WTC11 (cell line): ENCODE measurements around the gene SUPT4H1.

Experiments used
- ESRRA ChIP-seq: sonication (generic); formaldehyde crosslinking; IDR thresholded peaks from 2 replicates; pipeline ENCODE4 v1.8.1; 2022; ENCODE audit warnings: mild to moderate bottlenecking, missing genetic modification reagents, borderline replicate concordance
- FOXJ3 ChIP-seq: sonication (generic); formaldehyde crosslinking; IDR thresholded peaks from 2 replicates; pipeline ENCODE4 v1.9.0; 2021; ENCODE audit warnings: missing genetic modification reagents, mild to moderate bottlenecking, borderline replicate concordance
- FOXK1 ChIP-seq: sonication (generic); formaldehyde crosslinking; IDR thresholded peaks from 2 replicates; pipeline ENCODE4 v1.8.0; 2022; ENCODE audit warnings: mild to moderate bottlenecking, moderate library complexity, missing genetic modification reagents
- MYBL2 ChIP-seq: sonication (generic); formaldehyde crosslinking; IDR thresholded peaks from 2 replicates; pipeline ENCODE4 v1.8.1; 2023; ENCODE audit warnings: mild to moderate bottlenecking, moderate library complexity, missing genetic modification reagents
- ZBTB21 ChIP-seq: sonication (generic); formaldehyde crosslinking; IDR thresholded peaks from 2 replicates; pipeline ENCODE4 v1.8.1; 2023; ENCODE audit warnings: mild to moderate bottlenecking, missing genetic modification reagents, borderline replicate concordance
- ZNF396 ChIP-seq: fragments of 250-450 bp; sonication (Bioruptor Pico); IDR thresholded peaks from 2 replicates; pipeline ENCODE4 v1.8.0; 2021; ENCODE audit warnings: mild to moderate bottlenecking, moderate library complexity, borderline replicate concordance
- TF ChIP-seq, protein P1 (sequence below): fragments of 200-600 bp; IDR thresholded peaks from 2 replicates; pipeline ENCODE4 v1.8.0; 2022; ENCODE audit warnings: antibody characterized with exemption
- TF ChIP-seq, protein P2 (sequence below): sonication (generic); formaldehyde crosslinking; IDR thresholded peaks from 2 replicates; pipeline ENCODE4 v1.8.0; 2022; ENCODE audit warnings: mild to moderate bottlenecking, missing genetic modification reagents
- TF ChIP-seq, protein P3 (sequence below): fragments of 250-450 bp; sonication (Bioruptor Pico); IDR thresholded peaks from 2 replicates; pipeline ENCODE4 v1.8.0; 2021; ENCODE audit warnings: mild to moderate bottlenecking
- TF ChIP-seq, protein P4 (sequence below): sonication (generic); formaldehyde crosslinking; IDR thresholded peaks from 2 replicates; pipeline ENCODE4 v1.8.1; 2023; ENCODE audit warnings: mild to moderate bottlenecking, missing genetic modification reagents, moderate library complexity
- TF ChIP-seq, protein P5 (sequence below): sonication (generic); formaldehyde crosslinking; IDR thresholded peaks from 2 replicates; pipeline ENCODE4 v1.8.1; 2023; ENCODE audit warnings: mild to moderate bottlenecking, missing genetic modification reagents
- TF ChIP-seq, protein P6 (sequence below): sonication (generic); formaldehyde crosslinking; IDR thresholded peaks from 2 replicates; pipeline ENCODE4 v1.8.1; 2022; ENCODE audit warnings: low read depth, missing genetic modification reagents, borderline replicate concordance
- TF ChIP-seq, protein P7 (sequence below): sonication (generic); formaldehyde crosslinking; conservative IDR thresholded peaks from 2 replicates; pipeline ENCODE4 v1.8.1; 2022; ENCODE audit warnings: mild to moderate bottlenecking, missing genetic modification reagents

DNA sequence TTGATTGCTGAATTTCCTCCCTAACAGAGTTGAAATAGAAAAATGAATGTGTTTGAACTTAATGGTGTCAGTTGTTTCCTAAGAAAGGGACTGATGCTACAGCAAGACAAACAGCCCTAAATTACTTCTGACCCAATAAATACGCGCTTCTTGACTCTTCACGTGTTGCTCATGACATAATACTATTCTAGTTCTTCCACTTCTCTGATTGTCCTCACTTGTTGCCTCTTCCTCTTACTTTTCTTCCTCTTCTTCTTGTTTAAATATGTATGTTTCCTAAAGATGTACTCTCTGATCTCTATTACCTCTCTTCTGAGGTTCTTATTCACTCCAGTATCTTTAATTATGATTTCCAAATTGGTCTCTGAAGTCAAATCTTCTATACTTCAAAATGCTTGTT lies 32.9 kb upstream of the SUPT4H1 start:
- TF ChIP-seq, protein P1, sequence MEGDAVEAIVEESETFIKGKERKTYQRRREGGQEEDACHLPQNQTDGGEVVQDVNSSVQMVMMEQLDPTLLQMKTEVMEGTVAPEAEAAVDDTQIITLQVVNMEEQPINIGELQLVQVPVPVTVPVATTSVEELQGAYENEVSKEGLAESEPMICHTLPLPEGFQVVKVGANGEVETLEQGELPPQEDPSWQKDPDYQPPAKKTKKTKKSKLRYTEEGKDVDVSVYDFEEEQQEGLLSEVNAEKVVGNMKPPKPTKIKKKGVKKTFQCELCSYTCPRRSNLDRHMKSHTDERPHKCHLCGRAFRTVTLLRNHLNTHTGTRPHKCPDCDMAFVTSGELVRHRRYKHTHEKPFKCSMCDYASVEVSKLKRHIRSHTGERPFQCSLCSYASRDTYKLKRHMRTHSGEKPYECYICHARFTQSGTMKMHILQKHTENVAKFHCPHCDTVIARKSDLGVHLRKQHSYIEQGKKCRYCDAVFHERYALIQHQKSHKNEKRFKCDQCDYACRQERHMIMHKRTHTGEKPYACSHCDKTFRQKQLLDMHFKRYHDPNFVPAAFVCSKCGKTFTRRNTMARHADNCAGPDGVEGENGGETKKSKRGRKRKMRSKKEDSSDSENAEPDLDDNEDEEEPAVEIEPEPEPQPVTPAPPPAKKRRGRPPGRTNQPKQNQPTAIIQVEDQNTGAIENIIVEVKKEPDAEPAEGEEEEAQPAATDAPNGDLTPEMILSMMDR = no peak
- TF ChIP-seq, protein P2, sequence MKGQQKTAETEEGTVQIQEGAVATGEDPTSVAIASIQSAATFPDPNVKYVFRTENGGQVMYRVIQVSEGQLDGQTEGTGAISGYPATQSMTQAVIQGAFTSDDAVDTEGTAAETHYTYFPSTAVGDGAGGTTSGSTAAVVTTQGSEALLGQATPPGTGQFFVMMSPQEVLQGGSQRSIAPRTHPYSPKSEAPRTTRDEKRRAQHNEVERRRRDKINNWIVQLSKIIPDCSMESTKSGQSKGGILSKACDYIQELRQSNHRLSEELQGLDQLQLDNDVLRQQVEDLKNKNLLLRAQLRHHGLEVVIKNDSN (CRISPR knock-in tag) = no peak
- TF ChIP-seq, protein P3, sequence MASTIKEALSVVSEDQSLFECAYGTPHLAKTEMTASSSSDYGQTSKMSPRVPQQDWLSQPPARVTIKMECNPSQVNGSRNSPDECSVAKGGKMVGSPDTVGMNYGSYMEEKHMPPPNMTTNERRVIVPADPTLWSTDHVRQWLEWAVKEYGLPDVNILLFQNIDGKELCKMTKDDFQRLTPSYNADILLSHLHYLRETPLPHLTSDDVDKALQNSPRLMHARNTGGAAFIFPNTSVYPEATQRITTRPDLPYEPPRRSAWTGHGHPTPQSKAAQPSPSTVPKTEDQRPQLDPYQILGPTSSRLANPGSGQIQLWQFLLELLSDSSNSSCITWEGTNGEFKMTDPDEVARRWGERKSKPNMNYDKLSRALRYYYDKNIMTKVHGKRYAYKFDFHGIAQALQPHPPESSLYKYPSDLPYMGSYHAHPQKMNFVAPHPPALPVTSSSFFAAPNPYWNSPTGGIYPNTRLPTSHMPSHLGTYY (CRISPR knock-in tag) = no peak
- TF ChIP-seq, protein P4, sequence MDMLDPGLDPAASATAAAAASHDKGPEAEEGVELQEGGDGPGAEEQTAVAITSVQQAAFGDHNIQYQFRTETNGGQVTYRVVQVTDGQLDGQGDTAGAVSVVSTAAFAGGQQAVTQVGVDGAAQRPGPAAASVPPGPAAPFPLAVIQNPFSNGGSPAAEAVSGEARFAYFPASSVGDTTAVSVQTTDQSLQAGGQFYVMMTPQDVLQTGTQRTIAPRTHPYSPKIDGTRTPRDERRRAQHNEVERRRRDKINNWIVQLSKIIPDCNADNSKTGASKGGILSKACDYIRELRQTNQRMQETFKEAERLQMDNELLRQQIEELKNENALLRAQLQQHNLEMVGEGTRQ (CRISPR knock-in tag) = no peak
- TF ChIP-seq FOXK1 = no peak
- no peak for TF ChIP-seq ZBTB21
- TF ChIP-seq, protein P5, sequence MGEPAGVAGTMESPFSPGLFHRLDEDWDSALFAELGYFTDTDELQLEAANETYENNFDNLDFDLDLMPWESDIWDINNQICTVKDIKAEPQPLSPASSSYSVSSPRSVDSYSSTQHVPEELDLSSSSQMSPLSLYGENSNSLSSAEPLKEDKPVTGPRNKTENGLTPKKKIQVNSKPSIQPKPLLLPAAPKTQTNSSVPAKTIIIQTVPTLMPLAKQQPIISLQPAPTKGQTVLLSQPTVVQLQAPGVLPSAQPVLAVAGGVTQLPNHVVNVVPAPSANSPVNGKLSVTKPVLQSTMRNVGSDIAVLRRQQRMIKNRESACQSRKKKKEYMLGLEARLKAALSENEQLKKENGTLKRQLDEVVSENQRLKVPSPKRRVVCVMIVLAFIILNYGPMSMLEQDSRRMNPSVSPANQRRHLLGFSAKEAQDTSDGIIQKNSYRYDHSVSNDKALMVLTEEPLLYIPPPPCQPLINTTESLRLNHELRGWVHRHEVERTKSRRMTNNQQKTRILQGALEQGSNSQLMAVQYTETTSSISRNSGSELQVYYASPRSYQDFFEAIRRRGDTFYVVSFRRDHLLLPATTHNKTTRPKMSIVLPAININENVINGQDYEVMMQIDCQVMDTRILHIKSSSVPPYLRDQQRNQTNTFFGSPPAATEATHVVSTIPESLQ = no peak
- no peak for TF ChIP-seq ESRRA (CRISPR knock-in tag)
- TF ChIP-seq, protein P6, sequence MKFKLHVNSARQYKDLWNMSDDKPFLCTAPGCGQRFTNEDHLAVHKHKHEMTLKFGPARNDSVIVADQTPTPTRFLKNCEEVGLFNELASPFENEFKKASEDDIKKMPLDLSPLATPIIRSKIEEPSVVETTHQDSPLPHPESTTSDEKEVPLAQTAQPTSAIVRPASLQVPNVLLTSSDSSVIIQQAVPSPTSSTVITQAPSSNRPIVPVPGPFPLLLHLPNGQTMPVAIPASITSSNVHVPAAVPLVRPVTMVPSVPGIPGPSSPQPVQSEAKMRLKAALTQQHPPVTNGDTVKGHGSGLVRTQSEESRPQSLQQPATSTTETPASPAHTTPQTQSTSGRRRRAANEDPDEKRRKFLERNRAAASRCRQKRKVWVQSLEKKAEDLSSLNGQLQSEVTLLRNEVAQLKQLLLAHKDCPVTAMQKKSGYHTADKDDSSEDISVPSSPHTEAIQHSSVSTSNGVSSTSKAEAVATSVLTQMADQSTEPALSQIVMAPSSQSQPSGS (CRISPR knock-in tag) = no peak
- TF ChIP-seq, protein P7, sequence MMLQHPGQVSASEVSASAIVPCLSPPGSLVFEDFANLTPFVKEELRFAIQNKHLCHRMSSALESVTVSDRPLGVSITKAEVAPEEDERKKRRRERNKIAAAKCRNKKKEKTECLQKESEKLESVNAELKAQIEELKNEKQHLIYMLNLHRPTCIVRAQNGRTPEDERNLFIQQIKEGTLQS (CRISPR knock-in tag) = no peak
- no peak for TF ChIP-seq MYBL2 (CRISPR knock-in tag)
- no peak for TF ChIP-seq FOXJ3 (CRISPR knock-in tag)
- no peak for TF ChIP-seq ZNF396
